ENCODE measurements around the gene PCDHGA3. TPM values are rescaled to one million over a fixed set of nuclear protein-coding genes. Genes with fewer than 3 reads are reported as not detected.

The PCDHGA3 gene
- total and polyA plus RNA-seq, 9 of the 15 experiments (the other 6 are each of a cell fraction or from before 2014, with no cell fraction given): 0.13 to 0.28 (median 0.18) TPM; not detected in 2

- TF ChIP-seq CCNT2 (IDR thresholded peaks at IDR 0.05; ENCODE audit: borderline replicate concordance, extremely low read depth, insufficient read length, low read depth, low read length) (peak; percentile 38), E2F6 (IDR thresholded peaks at IDR 0.05; ENCODE audit: borderline replicate concordance in 1 of 2, extremely low read depth in 1 of 2, insufficient read depth in 1 of 2, insufficient read length in 1 of 2, low read depth in 1 of 2, low read length in 1 of 2, poor library complexity in 1 of 2, severe bottlenecking in 1 of 2) (peak; percentile 61 to 80), ETS1 (conservative IDR thresholded peaks at IDR 0.05; ENCODE audit: control insufficient read depth, low read depth, low read length) (peak; percentile 59; the same call in 1 of the 2 replicates), NKRF (IDR thresholded peaks at IDR 0.05; ENCODE audit: borderline replicate concordance) (no peak; the same call in 1 of the 2 replicates), ZBTB11 (CRISPR knock-in tag; IDR thresholded peaks at IDR 0.05) (0 out of 6 replicates have a peak, but pooled peaks of 1 of the 3 experiments have one; percentile 29), BRD9 (IDR thresholded peaks at IDR 0.05; ENCODE audit: low read depth, partially characterized antibody) (peak; percentile 85), TFAP4 (CRISPR knock-in tag; IDR thresholded peaks at IDR 0.05; ENCODE audit: borderline replicate concordance) (peak; percentile 40; the same call in 1 of the 2 replicates), STAT6 (CRISPR knock-in tag; IDR thresholded peaks at IDR 0.05) (0 out of 2 replicates have a peak, but pooled peaks have one; percentile 46)
These were observed 23.1 kb upstream of the PCDHGA3 start, which contains the start of gene TAF7 (continued) for GRCh38 chr5:141320225-141321169.
